ENCODE data around the gene CES3. TPM values are rescaled to one million over a fixed set of nuclear protein-coding genes. Genes with fewer than 3 reads are reported as not detected.

The CES3 gene
- total RNA-seq, 1 experiment from 2014 or later: 3.7 TPM

DNA sequence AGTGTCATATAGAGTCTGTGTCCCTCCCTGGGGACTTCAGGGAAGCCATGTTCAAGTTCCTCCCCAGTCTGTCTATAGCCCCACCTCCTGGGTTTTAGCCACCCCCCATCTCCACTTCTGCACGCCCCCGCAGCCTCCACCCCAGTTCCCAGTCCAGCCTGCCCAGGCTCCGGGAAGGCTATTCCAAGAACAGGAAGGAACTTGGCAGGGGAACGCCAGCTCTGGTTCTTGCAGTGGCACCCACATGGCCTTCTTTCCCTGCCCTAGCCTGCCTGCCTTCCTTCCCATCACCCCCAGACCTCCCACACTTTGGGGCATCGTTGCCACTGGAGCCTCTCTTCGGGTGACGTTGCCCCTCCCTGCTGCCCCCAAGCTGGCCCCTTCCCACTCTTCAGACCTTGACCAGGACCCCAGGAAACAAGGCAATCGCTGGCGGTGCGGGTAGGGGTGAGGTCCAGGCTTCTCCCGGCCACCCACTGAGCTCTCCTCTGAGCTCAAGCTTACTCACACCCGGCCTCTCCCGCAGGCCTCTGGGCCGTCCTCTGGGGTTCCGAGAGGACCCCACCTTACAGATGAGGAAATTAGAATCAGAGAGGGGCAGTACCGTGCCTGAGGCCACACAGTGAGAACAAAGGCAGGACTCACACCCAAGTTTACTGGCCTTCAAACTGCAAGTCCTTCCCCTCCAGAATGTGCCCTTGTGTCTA, 18.1 kb downstream of the CES3 start:
- Histone ChIP-seq H3K4me2 (ENCODE audit: insufficient read depth, insufficient read length, low read length) (no peak overlapping the region), H4K5ac (ENCODE audit: insufficient read length, low read depth, low read length) (no peak overlapping the region), H3K27ac (ENCODE audit: insufficient read length, low read depth, low read length) (no peak overlapping the region)

More for the DNA sequence above, 18.1 kb downstream of the CES3 start:
- DNase-seq: no peak
- peaks cover 5 to 12% of the 10 kb centered on the region in 2 experiments for H3K4me1 Mint-ChIP-seq
- Histone ChIP-seq H3K4ac (ENCODE audit: low read depth, low read length) (no peak overlapping the region), H3K56ac (ENCODE audit: insufficient read length, low read depth, low read length) (no peak overlapping the region), H2BK120ac (ENCODE audit: low read depth, low read length, poor library complexity, severe bottlenecking) (no peak overlapping the region), H3K9me3 (ENCODE audit: control insufficient read depth, low read depth, low read length) (no peaks in the 10 kb centered on the region), H2BK15ac (ENCODE audit: low read depth, low read length) (no peak overlapping the region), H2AK5ac (ENCODE audit: insufficient read length, low read length) (no peak overlapping the region), H3K4me1 (ENCODE audit: insufficient read depth, low read length) (no peaks in the 10 kb centered on the region; the same call in 1 of the 2 replicates), H3K79me2 (ENCODE audit: insufficient read depth, low read length) (no peaks in the 10 kb centered on the region), H3K14ac (ENCODE audit: insufficient read depth, low read length) (no peak overlapping the region), H3K9ac (ENCODE audit: extremely low read depth, insufficient read length, low read length) (no peak overlapping the region), H3K18ac (ENCODE audit: insufficient read length, low read depth, low read length) (no peak overlapping the region), H3K27me3 (ENCODE audit: insufficient read depth, low read length) (no peaks in the 10 kb centered on the region), H3K23me2 (ENCODE audit: insufficient read length, low read depth, low read length, poor library complexity, severe bottlenecking) (no peaks in the 10 kb centered on the region), H4K20me1 (ENCODE audit: control insufficient read depth, insufficient read depth, insufficient read length) (no peaks in the 10 kb centered on the region), H3T11ph (ENCODE audit: low read length) (no peak overlapping the region), H4K8ac (replicated peaks; ENCODE audit: insufficient read length, low read depth, low read length) (no peak overlapping the region), H3K79me1 (ENCODE audit: insufficient read depth, low read depth, low read length, poor library complexity, severe bottlenecking) (no peaks in the 10 kb centered on the region), H2BK5ac (ENCODE audit: insufficient read length, low read length) (no peak overlapping the region), H2AFZ (ENCODE audit: low read length) (no peak overlapping the region), H4K91ac (ENCODE audit: insufficient read length, low read depth, low read length) (no peak overlapping the region), H3K23ac (ENCODE audit: insufficient read length, low read depth, low read length) (no peak overlapping the region), H2BK20ac (ENCODE audit: low read depth, low read length, poor library complexity, severe bottlenecking) (no peak overlapping the region), H2BK12ac (ENCODE audit: insufficient read length, low read depth, low read length) (no peak overlapping the region)
- WGBS (ENCODE audit: extremely low coverage, insufficient read length, low lambda C conversion rate): no CpG with 5 or more reads among the region's 16 CpGs
- no peak overlapping the region for H3K4me3 Mint-ChIP-seq
- no peaks in the 10 kb centered on the region for H3K36me3 Mint-ChIP-seq (ENCODE audit: insufficient read depth in 1 of 3, low read depth in 3 of 3)
- peaks cover 10% of the 10 kb centered on the region for H3K27me3 Mint-ChIP-seq (ENCODE audit: low read depth)
- H3K9me3 Mint-ChIP-seq: no peaks in the 10 kb centered on the region; a peak in 1 of 5 replicates
- TF ChIP-seq, protein P1, sequence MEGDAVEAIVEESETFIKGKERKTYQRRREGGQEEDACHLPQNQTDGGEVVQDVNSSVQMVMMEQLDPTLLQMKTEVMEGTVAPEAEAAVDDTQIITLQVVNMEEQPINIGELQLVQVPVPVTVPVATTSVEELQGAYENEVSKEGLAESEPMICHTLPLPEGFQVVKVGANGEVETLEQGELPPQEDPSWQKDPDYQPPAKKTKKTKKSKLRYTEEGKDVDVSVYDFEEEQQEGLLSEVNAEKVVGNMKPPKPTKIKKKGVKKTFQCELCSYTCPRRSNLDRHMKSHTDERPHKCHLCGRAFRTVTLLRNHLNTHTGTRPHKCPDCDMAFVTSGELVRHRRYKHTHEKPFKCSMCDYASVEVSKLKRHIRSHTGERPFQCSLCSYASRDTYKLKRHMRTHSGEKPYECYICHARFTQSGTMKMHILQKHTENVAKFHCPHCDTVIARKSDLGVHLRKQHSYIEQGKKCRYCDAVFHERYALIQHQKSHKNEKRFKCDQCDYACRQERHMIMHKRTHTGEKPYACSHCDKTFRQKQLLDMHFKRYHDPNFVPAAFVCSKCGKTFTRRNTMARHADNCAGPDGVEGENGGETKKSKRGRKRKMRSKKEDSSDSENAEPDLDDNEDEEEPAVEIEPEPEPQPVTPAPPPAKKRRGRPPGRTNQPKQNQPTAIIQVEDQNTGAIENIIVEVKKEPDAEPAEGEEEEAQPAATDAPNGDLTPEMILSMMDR (conservative IDR thresholded peaks at IDR 0.05): no peak
- H3K27ac Mint-ChIP-seq: peak overlapping the region in 1 of 3 experiments; percentile 65; a peak in 1 of 7 replicates

Data from H9 (cell line).